H1 (cell line): Measurements from ENCODE around the gene RBM34. TPM values are rescaled to one million over a fixed set of nuclear protein-coding genes. Genes with fewer than 3 reads are reported as not detected.

Source experiments
- CHD7 ChIP-seq: fragments of 300-600 bp; sonication (generic); IDR thresholded peaks from 2 replicates; pipeline ENCODE4 v1.7.1; 2012; ENCODE audit warnings: low read length, moderate library complexity, mild to moderate bottlenecking, inconsistent platforms; ENCODE audit not compliant: insufficient replicate concordance
- CTCF ChIP-seq, 3 experiments: IDR thresholded peaks; 1 replicate in 2 of 3; 2 replicates in 1 of 3; pipeline versions ENCODE4 v1.5.1 to v1.6.1; 2011; ENCODE audit warnings: low read length in 3 of 3, mild to moderate bottlenecking in 3 of 3, inconsistent platforms in 2 of 3, low read depth in 1 of 3, moderate library complexity in 1 of 3; ENCODE audit not compliant: insufficient read depth in 1 of 3; ENCODE audit errors: control extremely low read depth in 1 of 3
- GABPA ChIP-seq: IDR thresholded peaks from 2 replicates; pipeline ENCODE4 v1.6.1; 2011; ENCODE audit warnings: mild to moderate bottlenecking, low read length, moderate library complexity, borderline replicate concordance; ENCODE audit not compliant: insufficient read depth
- HDAC6 ChIP-seq: IDR thresholded peaks from one replicate; pipeline ENCODE4 v1.7.1; 2012; ENCODE audit warnings: low read depth, mild to moderate bottlenecking, inconsistent platforms, low read length, moderate library complexity
- JUN ChIP-seq: IDR thresholded peaks from 2 replicates; pipeline ENCODE4 v1.6.1; 2011; ENCODE audit warnings: low read depth, mild to moderate bottlenecking, improper control_type of control experiment, low read length
- MAX ChIP-seq: IDR thresholded peaks from 2 replicates; pipeline ENCODE4 v1.6.1; 2012; ENCODE audit warnings: inconsistent platforms
- NANOG ChIP-seq: IDR thresholded peaks from 2 replicates; pipeline ENCODE4 v1.6.1; 2011; ENCODE audit warnings: low read length, low read depth, mild to moderate bottlenecking, inconsistent platforms; ENCODE audit not compliant: insufficient read depth, poor library complexity, severe bottlenecking
- SP1 ChIP-seq: IDR thresholded peaks from 2 replicates; pipeline ENCODE4 v1.6.1; 2011; ENCODE audit warnings: low read depth, low read length
- TBP ChIP-seq: IDR thresholded peaks from 2 replicates; pipeline ENCODE4 v1.6.1; 2011; ENCODE audit warnings: low read depth, low read length, improper control_type of control experiment
- polyA plus RNA-seq, 7 experiments: library from polyadenylated mRNA; depleted of rRNA in 3 of 7; stranded (reverse) in 5 of 7; unstranded in 2 of 7; fragments of >200 nt in 5 of 7; fragments of 200-250 nt in 2 of 7; gene quantifications; 1 replicate in 5 of 7; 2 replicates in 1 of 7; 4 replicates in 1 of 7; pipeline versions ENCODE4 v1.2.1 to v1.2.3, GENCODE V29; 2011 to 2013; ENCODE audit warnings: missing spikeins in 2 of 7, mixed read lengths in 2 of 7
- total RNA-seq: library from RNA; stranded (reverse); fragmentation: NEBNext Ultra II Directional; extraction: Animal tissue kit (Norgen Biotek cat#: 25700); gene quantifications from 2 replicates; pipeline ENCODE4 v1.2.1, GENCODE V29; 2021

RBM34 gene
- total and polyA plus RNA-seq, 2 of the 8 experiments (the other 6 are each of a cell fraction or from before 2014, with no cell fraction given) = 18.8 to 108 TPM

- TF ChIP-seq CHD7 = no peak
- TF ChIP-seq TBP = no peak
- TF ChIP-seq CTCF (IDR thresholded peaks at IDR 0.05; ENCODE audit: control extremely low read depth in 1 of 3, insufficient read depth in 1 of 3, low read depth in 1 of 3, low read length in 3 of 3) = no peak
- no peak for TF ChIP-seq NANOG
- no peak for TF ChIP-seq GABPA
- TF ChIP-seq MAX = no peak
- TF ChIP-seq HDAC6 = no peak
- no peak for TF ChIP-seq SP1
- TF ChIP-seq JUN = no peak
Observed at GRCh38 chr1:235190431-235190830, 29.4 kb upstream of the RBM34 start (continued).
